WERI-Rb-1 (cell line): ENCODE measurements around the gene KCTD1.

Experiments used
- DNase-seq: peaks from one replicate; pipeline ENCODE4 v3.0.0-alpha.2; 2020
- H3K27ac ChIP-seq: fragments of 250-450 bp; sonication (Bioruptor Pico); 2 replicates; pipeline ENCODE4 v1.5.1; 2020; ENCODE audit warnings: mild to moderate bottlenecking, moderate library complexity
- H3K27me3 ChIP-seq: fragments of 250-450 bp; sonication (Bioruptor Pico); 2 replicates; pipeline ENCODE4 v1.5.1; 2021; ENCODE audit warnings: mild to moderate bottlenecking, low read depth, moderate library complexity; ENCODE audit not compliant: insufficient read depth, severe bottlenecking
- H3K36me3 ChIP-seq: fragments of 250-450 bp; sonication (Bioruptor Pico); 2 replicates; pipeline ENCODE4 v1.5.1; 2020; ENCODE audit warnings: mild to moderate bottlenecking, moderate library complexity
- H3K4me3 ChIP-seq: 2 replicates; pipeline ENCODE4 v1.5.1; 2011; ENCODE audit warnings: low read depth, mild to moderate bottlenecking, control low read depth, low read length
- H3K9me3 ChIP-seq: fragments of 250-450 bp; sonication (Bioruptor Pico); 2 replicates; pipeline ENCODE4 v1.5.1; 2021; ENCODE audit warnings: mild to moderate bottlenecking, moderate library complexity; ENCODE audit not compliant: severe bottlenecking
- TF ChIP-seq, protein P1 (sequence below): IDR thresholded peaks from 2 replicates; pipeline ENCODE4 v1.5.1; 2011; ENCODE audit warnings: low read depth, mild to moderate bottlenecking, control low read depth, inconsistent platforms, low read length

The KCTD1 gene

DNA sequence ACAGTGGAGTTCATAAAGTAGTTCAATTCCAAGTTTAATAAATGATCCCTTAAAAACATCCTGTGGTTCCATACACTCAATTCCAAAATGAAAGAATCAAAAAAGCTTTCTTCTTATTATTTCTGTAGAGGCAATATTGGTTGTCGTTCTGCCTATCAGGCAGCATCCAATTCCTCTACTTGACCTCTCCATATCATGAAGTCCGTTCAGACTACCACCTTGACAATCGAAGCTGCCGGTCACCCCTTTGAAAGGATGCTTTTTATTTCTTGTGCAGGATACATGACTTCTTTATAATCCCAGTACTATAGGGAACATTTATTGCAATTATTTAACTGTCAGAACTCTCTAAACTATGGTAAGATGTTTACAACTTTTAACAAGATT is 3.3 kb upstream of the KCTD1 start:
- no peak overlapping the region for H3K4me3 ChIP-seq
- H3K27ac ChIP-seq: no peak overlapping the region
- no peak for DNase-seq
- peaks cover 7% of the 10 kb centered on the region for H3K36me3 ChIP-seq
- H3K9me3 ChIP-seq: no peaks in the 10 kb centered on the region
- H3K27me3 ChIP-seq: no peaks in the 10 kb centered on the region
- TF ChIP-seq, protein P1, sequence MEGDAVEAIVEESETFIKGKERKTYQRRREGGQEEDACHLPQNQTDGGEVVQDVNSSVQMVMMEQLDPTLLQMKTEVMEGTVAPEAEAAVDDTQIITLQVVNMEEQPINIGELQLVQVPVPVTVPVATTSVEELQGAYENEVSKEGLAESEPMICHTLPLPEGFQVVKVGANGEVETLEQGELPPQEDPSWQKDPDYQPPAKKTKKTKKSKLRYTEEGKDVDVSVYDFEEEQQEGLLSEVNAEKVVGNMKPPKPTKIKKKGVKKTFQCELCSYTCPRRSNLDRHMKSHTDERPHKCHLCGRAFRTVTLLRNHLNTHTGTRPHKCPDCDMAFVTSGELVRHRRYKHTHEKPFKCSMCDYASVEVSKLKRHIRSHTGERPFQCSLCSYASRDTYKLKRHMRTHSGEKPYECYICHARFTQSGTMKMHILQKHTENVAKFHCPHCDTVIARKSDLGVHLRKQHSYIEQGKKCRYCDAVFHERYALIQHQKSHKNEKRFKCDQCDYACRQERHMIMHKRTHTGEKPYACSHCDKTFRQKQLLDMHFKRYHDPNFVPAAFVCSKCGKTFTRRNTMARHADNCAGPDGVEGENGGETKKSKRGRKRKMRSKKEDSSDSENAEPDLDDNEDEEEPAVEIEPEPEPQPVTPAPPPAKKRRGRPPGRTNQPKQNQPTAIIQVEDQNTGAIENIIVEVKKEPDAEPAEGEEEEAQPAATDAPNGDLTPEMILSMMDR: no peak

DNA sequence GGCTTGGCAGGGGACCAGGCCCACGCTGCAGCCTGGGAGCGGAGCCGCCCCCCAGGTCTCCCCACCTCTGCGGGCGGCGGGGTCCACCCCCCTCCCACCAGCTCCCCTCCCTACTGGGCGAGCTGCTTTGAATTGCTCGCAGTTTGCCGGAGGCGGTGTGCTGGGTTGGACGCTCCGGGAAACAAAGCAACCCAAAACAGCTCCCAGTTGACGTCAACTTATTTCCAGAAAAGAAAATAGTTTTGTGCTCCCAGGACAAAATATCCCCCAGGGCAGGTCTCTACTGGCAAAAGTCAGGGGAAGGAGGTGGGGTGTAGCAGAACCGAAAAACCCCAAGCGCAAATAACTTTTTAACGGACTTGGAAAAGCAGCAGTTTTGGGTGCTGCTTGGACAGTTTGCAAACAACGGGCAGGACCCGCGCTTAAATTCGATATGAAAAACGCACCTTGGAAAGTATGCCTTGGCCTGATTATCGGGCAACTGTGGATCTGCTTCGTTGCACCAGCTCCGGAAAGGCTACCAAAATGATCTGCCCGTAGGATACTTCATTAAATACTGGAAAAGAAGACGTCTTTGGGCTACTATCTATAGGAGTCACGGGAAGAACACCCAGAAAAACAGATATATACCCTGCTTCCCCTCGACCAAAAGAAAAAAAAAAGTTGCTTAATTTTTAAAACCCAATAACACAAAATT is 2.8 kb upstream of the KCTD1 start:
- DNase-seq: no peak
- Histone ChIP-seq H3K27ac (no peak overlapping the region), H3K36me3 (peaks cover 7% of the 10 kb centered on the region), H3K4me3 (no peak overlapping the region), H3K9me3 (no peaks in the 10 kb centered on the region), H3K27me3 (no peaks in the 10 kb centered on the region)
- TF ChIP-seq, protein P1: no peak

DNA sequence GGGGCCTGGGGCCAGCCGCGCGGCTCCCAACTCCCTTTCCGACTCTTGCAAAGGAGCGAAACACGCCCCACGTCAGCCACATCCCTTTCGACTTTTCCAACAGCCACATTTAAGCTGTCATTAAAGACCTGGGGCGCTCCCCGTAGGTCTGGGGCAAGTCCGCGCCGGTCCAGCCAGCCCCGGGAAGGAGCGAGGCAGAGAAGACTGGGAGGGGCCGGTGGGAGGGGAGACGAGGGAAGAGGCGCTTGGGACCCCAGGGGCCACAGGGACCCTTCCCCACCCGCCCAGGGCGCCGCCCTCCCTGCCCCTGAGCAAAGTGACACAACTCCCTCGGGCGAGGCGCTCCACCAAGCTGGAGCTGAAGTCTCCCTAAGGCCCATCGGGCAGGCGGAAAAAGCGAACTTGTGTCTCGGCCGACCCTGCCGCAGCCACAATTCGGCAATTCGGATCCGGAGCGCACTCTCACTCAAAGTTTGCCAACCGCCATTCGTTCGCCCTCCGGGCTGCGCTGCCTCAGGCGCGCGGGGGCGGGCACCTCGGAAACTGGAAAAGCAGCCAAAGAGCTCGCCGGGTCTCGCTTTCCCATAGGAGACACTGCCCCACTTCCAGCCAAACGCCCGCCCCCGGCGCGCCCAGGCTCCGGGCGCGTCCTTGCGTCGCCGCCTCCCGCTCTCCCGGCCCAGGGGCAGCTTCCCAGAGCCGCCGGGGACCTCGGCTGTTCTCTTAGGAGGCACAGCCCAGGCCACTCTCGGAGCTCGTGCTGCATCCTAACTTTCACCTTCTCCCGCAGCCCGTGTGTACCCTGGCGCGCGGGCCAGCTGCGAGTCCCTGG is 1.1 kb upstream of the KCTD1 start:
- no peaks in the 10 kb centered on the region for H3K27me3 ChIP-seq
- peak overlapping the region; percentile 65 for H3K4me3 ChIP-seq
- H3K9me3 ChIP-seq: no peaks in the 10 kb centered on the region
- H3K36me3 ChIP-seq: peaks cover 10% of the 10 kb centered on the region
- peak overlapping the region; percentile 77 for H3K27ac ChIP-seq
- DNase-seq: peak; percentile 62
- TF ChIP-seq, protein P1: no peak

DNA sequence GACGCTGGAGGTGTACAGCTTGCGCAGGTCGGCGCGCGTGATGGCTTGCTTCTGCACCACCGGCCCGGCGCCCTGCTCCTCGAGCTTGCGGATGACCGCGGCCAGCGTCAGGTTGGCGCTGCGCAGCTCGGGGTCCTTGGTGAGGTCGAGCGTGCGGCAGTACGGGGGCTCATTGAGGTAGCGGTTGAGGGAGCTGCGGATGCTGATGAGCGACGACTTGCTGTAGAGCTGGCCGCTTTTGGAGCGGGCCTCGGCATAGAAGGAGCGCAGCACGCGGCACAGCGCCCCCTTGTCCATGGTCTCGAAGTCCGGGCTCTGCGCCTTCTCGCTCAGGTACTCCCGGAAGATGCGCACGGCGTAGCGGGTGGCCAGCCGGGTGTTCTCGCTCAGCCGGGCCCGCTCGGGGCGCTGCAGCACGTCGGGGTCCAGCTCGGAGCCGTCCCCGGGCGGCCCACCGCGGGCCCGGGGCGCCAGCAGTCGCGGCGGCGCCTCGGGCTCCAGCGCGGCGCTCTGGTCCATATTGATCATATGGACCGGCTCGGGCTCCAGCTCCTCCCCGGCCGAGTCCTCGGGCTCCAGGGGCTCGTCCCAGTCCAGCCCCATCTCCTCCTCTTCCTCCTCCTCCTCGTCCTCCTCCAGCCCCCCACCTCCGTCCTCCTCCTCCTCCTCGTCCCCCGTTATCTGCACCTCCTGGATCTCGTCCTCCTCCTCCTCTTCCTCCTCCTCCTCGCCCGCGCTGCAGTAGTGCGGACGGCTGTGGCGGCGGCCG is 523 bp downstream of the KCTD1 start:
- peak overlapping the region; percentile 65 for H3K4me3 ChIP-seq
- no peaks in the 10 kb centered on the region for H3K9me3 ChIP-seq
- no peaks in the 10 kb centered on the region for H3K27me3 ChIP-seq
- H3K36me3 ChIP-seq: peaks cover 10% of the 10 kb centered on the region
- no peak for DNase-seq
- TF ChIP-seq, protein P1: no peak
- 0 out of 2 replicates have a peak overlapping the region, but pooled peaks have one; percentile 7 for H3K27ac ChIP-seq

DNA sequence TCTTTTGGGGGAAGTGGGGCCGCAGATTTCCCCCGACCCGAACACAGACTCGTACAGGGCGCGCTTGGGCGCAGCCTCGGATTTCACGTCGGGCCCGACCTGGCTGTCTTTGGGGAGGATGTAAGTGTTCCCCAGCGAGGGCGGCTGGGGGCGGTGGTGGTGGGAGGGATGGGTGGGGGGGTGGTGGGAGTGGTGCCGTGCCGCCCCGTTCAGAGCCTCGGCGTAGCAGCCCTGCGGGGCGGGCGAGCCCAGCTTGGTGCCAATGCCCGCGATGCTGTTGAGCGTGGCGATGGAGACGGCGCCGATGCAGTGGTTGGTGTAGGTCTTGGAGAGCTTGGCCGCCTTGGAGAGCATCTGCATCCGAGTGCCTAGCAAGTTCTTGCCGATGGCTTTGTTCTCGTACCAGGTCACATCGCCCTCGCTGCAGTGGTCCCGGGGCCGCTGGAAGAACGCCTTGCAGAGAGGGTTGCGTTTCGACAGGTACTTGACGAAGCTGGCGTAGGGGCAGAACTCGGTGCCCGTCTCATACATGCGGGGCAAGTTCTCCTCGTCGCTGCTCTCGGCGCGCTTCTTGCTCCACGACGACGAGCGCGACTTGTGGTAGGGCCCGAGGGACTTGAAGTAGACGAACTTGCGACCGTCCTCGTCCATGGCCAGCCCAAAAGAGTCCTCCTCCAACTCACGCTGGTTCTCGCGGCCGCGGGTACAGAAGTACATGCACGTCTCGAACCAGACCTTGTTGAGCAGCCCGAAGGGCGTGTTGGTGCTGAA is 1.3 kb downstream of the KCTD1 start:
- DNase-seq: no peak
- H3K27me3 ChIP-seq: no peaks in the 10 kb centered on the region
- H3K4me3 ChIP-seq: no peak overlapping the region
- no peak overlapping the region for H3K27ac ChIP-seq
- peaks cover 10% of the 10 kb centered on the region for H3K36me3 ChIP-seq
- TF ChIP-seq, protein P1: no peak
- H3K9me3 ChIP-seq: no peaks in the 10 kb centered on the region
